NCI-H82 treated with DMSO at 0.1 percent for 48 hours (cell line): ENCODE results near the gene LDLRAD3.
A peak's percentile ranks its signal among the peaks of the same experiment; 100 is the strongest.

Experiments used
- DNase-seq: peaks from one replicate; lab custom pipeline; 2025; ENCODE audit not compliant: unreplicated experiment; lab: John Stamatoyannopoulos, UW

LDLRAD3 gene

GRCh38 chr11:36015799-36016198 lies 71.9 kb downstream of the LDLRAD3 start:
- no peak for DNase-seq

GRCh38 chr11:36016263-36016662 lies 72.4 kb downstream of the LDLRAD3 start:
- DNase-seq = no peak

GRCh38 chr11:36016709-36017108 lies 72.8 kb downstream of the LDLRAD3 start:
- no peak for DNase-seq

- no peak for DNase-seq
Observed at GRCh38 chr11:36019005-36019596, 75.2 kb downstream of the LDLRAD3 start.

GRCh38 chr11:36019722-36020121 lies 75.9 kb downstream of the LDLRAD3 start:
- no peak for DNase-seq

- peak; percentile 98 for DNase-seq
Observed at GRCh38 chr11:36022882-36023281, 79.0 kb downstream of the LDLRAD3 start.

GRCh38 chr11:36023922-36024321 lies 80.1 kb downstream of the LDLRAD3 start:
- DNase-seq = no peak

- no peak for DNase-seq
Observed at GRCh38 chr11:36024716-36025115, 80.9 kb downstream of the LDLRAD3 start.

- no peak for DNase-seq
Observed at GRCh38 chr11:36026315-36026968, 82.6 kb downstream of the LDLRAD3 start.

GRCh38 chr11:36027731-36028130 lies 83.9 kb downstream of the LDLRAD3 start:
- DNase-seq = no peak

GRCh38 chr11:36029616-36030015 lies 85.8 kb downstream of the LDLRAD3 start:
- no peak for DNase-seq

GRCh38 chr11:36030731-36031281 lies 86.9 kb downstream of the LDLRAD3 start:
- no peak for DNase-seq

GRCh38 chr11:36033082-36033751 lies 89.4 kb downstream of the LDLRAD3 start:
- DNase-seq = no peak

GRCh38 chr11:36033936-36034335 lies 90.1 kb downstream of the LDLRAD3 start:
- DNase-seq = no peak

GRCh38 chr11:36034551-36035331 lies 90.9 kb downstream of the LDLRAD3 start:
- DNase-seq = no peak

- no peak for DNase-seq
Observed at GRCh38 chr11:36035454-36035853, 91.6 kb downstream of the LDLRAD3 start.

GRCh38 chr11:36035999-36036398 lies 92.1 kb downstream of the LDLRAD3 start:
- DNase-seq = no peak

- no peak for DNase-seq
Observed at GRCh38 chr11:36037031-36037430, 93.2 kb downstream of the LDLRAD3 start.

- no peak for DNase-seq
Observed at GRCh38 chr11:36038541-36038940, 94.7 kb downstream of the LDLRAD3 start.

GRCh38 chr11:36039471-36039870 lies 95.6 kb downstream of the LDLRAD3 start:
- no peak for DNase-seq

- DNase-seq = no peak
Observed at GRCh38 chr11:36041988-36042611, 98.2 kb downstream of the LDLRAD3 start.
